HG03354 (cell line): ENCODE results near the gene NCDN.
"Not testable (repeated sequence)": the region's sequence is repeated elsewhere in the genome, so short reads cannot be mapped to it uniquely, and the experiment has no call there.

ENCODE experiments used
- ATAC-seq: cut with Tn5 transposase; IDR thresholded peaks from one replicate; pipeline ENCODE4 v1.9.1; 2021; ENCODE audit warnings: mild to moderate bottlenecking; ENCODE audit not compliant: unreplicated experiment, poor library complexity, severe bottlenecking

Gene NCDN

GRCh38 chr1:35567947-35568558 is 10.5 kb downstream of the NCDN start:
- ATAC-seq, result no peak

DNA sequence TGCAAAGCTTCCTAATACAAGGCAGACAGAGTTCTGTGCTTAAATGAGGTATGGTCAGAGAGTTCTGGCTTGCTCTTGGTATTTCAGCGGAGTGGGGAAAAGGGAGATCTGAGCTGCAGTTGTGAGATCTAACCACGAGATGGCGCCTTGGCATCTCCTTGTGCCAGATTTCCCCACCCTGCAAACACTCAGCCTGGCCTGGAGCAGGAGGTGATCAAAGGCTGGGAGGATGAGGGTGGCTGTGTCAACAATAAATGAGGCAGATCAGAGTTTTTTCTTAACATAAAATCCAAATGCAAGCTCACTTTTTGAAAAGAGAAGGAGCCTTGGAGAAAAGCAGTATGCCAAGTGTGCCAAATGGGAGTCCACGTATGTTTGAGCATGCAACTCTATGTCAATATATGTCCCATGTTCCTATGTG is 11.4 kb downstream of the NCDN start:
- ATAC-seq, result no peak

DNA sequence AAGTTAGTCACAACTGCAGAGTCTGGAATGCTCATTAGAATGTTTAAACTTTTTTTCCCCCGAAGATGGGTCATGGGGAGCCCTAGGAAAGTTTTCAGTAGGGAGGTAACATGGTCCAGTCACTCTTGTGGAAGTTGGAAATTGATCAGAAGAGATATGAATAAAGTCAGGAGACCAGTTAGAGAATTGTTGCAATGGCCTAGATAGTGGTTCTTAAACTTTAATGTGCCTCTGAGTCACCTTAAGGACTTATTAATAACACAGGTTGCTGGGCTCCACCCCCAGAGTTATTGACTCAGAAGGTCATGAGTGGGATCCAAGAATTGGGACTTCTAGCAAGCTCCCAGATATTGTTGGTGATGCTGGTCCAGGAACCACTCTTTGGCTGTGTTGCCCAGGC is 12.3 kb downstream of the NCDN start:
- ATAC-seq, result no peak

- ATAC-seq, result no peak
Observed at GRCh38 chr1:35570589-35571137, 13.1 kb downstream of the NCDN start.

DNA sequence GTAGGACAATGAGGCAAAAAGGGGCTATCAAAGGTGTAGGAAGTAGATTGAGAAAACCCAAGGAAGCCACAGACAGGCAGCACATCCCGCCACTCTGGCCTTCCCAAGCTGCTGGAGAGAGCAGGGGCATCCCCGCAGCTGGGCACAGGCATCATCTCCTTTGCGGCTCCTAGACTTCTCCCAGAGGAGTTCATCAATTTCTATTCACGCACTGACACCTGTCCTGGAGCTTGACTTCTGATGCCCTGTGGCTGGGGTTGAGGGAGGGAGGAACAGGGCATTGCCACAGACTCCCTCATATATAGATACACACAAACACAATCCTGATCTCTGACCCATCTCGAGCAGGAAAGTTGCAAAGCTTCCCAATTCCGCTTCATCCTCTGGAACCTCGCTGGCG is 13.7 kb downstream of the NCDN start:
- no peak for ATAC-seq

DNA sequence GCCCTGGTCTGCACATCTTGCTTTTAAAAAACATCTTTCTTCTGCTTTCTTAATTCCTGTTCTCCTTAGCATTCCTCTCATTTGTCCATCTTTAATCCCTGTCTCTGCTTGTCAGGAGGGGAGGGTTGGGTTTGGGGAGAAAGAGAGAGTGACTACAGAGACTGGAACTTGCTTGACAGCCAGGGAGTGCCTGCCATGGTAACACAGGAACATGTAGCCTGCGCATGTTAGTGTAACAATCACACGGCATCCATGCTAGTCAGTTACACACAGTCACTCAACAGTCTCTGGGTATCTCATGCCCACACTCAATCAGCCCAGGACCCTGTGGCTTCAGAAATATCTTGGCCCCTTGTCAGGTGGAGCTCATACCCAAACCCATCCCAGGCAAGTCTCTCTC is 14.7 kb downstream of the NCDN start:
- ATAC-seq, result no peak

DNA sequence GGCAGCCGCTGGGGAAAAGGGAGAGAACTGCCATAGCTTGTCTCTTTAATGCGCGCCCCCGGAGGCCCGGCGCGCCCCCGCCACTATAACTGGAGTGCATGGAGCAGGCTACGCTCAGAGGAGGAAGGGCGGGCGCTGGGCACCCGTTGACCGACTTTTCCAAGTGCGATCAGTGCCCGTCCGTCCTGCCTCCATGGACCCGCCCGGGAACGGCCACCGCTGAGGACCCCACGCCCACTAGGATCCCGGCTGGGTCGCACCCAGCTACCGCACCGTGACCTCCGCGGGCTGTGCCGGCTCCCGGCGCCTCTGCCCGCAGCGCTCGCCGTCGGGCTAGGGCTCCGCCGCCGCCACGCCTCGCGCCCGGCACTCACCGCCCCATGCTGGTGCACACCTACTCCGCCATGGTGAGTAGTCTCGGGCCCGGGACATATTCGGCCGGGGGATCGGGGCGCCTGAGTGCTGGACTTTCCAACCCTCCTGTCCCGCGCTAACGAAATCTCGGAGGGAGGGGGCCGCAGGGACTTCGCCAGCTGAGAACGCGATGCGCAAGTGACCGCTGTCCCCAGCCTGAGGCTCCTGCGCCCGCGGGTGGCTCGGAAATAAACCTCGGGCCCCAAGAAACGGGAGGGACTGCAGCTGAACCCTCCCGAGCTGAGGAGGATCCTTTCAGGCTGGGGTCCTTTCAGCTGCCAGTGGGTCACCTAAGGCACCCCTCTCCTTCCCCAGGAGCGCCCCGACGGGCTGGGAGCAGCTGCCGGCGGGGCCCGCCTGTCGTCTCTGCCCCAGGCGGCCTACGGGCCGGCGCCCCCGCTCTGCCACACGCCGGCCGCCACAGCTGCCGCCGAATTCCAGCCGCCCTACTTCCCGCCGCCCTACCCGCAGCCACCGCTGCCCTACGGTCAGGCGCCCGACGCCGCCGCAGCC is 15.9 kb downstream of the NCDN start, which contains the start of gene TFAP2E:
Gene TFAP2E (plus strand): TSS at position 117 of the 927 bp plus-strand sequence. CDS start 264 bp downstream, at position 381.
- no peak for ATAC-seq

DNA sequence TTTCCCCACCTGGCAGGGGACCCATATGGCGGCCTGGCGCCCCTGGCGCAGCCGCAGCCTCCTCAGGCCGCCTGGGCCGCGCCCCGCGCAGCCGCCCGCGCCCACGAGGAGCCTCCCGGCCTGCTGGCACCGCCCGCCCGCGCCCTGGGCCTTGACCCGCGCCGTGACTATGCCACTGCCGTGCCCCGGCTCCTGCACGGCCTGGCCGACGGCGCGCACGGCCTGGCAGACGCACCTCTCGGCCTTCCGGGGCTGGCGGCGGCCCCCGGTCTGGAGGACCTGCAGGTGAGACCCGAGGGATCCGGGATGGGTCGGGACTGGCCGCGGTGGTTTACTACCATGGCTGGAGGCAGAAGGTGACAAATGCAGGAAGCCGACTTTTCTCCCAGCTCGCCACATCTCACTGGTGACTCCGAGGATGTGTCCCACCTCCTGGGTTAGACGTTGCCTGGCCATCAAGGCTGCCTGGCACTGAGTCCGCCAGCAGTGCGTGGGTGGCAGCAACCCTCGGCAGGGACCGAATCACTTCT is 16.6 kb downstream of the NCDN start:
- ATAC-seq, result no peak

DNA sequence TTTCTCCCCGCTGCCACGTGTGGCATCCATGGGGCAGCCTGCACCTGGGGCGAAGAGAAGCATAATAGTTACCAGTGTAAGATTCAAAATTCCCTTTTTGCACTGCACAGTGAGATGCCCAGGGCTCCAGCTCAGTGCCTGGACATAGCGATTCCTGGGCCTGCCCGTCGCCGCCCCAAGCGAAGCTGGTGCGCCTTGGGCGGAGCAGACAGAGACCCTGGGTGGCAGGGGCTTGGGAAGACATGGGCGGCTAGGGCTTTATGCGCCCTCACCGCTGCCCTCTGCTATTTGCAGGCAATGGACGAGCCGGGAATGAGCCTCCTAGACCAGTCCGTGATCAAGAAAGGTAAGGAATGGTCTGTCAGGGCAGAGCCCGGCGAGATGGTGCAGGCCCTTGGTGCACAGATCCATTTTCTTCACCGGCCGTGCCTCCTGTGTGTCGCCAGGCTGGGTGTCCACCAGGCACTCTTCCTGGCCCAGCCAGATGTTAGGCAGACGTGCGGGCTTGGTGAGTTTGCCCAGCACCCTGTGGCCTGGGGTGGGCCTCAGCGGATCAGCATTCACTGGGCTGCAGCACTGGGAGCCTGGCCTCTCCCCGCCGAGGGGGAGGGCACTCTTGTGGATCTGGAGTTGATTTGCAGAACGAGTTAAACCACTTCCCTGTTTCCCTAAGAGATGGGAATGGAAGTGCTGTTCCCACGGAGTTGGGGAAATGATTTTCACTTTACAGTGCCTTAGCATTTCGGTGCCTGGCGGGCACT is 17.2 kb downstream of the NCDN start:
- no peak for ATAC-seq

DNA sequence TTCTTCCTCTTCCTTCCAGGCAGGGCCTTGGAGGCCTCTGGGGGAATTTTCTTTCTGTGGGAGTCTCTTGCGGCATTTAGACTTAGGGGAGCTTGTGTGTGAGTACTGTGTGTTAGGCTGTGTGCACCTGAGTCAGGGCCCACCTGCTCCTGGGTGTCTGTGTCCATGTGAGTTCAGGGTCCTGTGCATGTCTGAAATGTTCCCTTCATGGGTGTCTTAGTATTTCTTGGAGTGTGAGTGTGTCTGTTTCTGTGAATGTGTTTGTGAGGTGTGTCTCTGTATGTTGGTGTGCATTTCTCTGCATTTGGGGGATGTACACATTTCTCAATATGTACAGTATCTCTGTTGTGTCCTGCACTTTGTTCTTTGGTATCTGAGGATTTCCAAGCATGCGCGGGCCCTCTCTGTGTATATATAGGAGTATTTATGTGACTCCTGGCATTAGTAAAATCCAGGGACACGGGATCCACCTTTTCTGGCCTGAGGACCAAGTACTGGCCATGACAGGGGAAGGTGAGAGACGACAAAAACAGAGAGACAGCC is 17.9 kb downstream of the NCDN start:
- no peak for ATAC-seq

- ATAC-seq, result no peak
Observed at GRCh38 chr1:35576061-35576765, 18.6 kb downstream of the NCDN start.

- ATAC-seq, result not testable (repeated sequence)
Observed at GRCh38 chr1:35576766-35577070, 19.1 kb downstream of the NCDN start.

GRCh38 chr1:35577071-35577998 is 19.7 kb downstream of the NCDN start:
- peak; percentile 74 for ATAC-seq

- no peak for ATAC-seq
Observed at GRCh38 chr1:35580949-35581388, 23.4 kb downstream of the NCDN start.

DNA sequence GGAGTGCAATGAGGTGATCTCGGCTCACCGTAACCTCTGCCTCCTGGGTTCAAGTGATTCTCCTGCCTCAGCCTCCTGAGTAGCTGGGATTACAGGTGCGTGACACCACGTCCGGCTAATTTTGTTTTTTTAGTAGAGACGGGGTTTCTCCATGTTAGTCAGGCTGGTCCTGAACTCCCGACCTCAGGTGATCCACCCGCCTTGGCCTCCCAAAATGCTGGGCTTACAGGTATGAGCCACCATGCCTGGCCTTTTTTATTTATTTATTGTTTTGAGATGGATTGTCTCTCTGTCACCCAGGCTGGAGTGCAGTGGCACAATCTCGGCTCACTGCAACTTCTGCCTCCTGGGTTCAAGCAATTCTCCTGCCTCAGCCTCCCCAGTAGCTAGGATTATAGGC is 24.0 kb downstream of the NCDN start:
- not testable (repeated sequence) for ATAC-seq

- no peak for ATAC-seq
Observed at GRCh38 chr1:35585281-35585680, 27.7 kb downstream of the NCDN start.

DNA sequence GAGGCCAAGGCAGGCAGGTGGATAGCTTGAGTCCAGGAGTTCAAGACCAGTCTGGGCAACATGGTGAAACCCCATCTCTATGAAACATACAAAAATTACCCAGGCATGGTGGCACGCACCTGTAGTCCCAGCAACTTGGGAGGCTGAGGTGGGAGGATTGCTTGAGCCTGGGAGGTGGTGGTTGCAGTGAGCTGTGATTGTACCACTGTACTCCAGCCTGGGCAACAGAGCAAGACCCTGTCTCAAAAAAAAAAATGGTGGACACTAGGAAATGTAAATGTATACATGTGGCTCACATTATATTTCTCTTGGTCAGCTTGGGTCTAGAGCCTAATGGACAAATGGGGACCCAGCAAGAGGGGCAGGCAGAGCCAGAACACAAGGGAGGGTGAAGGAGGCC is 28.2 kb downstream of the NCDN start:
- not testable (repeated sequence) for ATAC-seq

DNA sequence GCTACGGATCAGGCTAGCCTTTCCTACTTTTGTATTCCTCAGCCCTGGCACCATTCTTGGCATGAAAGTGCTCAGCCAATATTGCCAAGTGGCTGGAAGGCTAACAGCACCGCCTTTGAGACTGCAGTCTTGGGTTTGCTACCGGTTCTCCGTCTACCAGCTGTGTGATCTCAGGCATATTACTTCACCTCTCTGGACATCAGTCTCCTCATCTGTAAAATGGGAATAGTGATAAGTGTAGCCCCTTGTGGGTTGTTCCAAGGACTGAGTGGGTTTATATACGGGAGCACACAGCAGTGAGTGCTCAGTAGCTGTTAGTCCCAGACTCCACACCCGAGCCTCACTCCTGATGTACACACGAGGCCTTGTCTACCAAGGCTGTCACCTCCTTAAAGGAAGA is 29.2 kb downstream of the NCDN start:
- no peak for ATAC-seq
